HG03565 (cell line): Measurements from ENCODE around the gene NKX1-1.
"Not testable (repeated sequence)": the region's sequence is repeated elsewhere in the genome, so short reads cannot be mapped to it uniquely, and the experiment has no call there.

Experiments used
- ATAC-seq: cut with Tn5 transposase; IDR thresholded peaks from one replicate; pipeline ENCODE4 v1.9.1; 2021; ENCODE audit warnings: mild to moderate bottlenecking, moderate library complexity; ENCODE audit not compliant: unreplicated experiment

The NKX1-1 gene

GRCh38 chr4:1406394-1406980 is at the start of gene NKX1-1:
NKX1-1 (minus strand) TSS chr4:1406442; CDS start chr4:1406442, 0 bp downstream.
- ATAC-seq: no peak

- no peak for ATAC-seq
Observed at GRCh38 chr4:1453731-1454130, 47.5 kb upstream of the NKX1-1 start.

- no peak for ATAC-seq
Observed at GRCh38 chr4:1452431-1453051, 46.3 kb upstream of the NKX1-1 start.

GRCh38 chr4:1451752-1452122 is 45.5 kb upstream of the NKX1-1 start:
- ATAC-seq: no peak

- ATAC-seq: no peak
Observed at GRCh38 chr4:1451106-1451751, 45.0 kb upstream of the NKX1-1 start.

- ATAC-seq: no peak
Observed at GRCh38 chr4:1449833-1450741, 43.8 kb upstream of the NKX1-1 start.

- ATAC-seq: no peak
Observed at GRCh38 chr4:1449475-1449832, 43.2 kb upstream of the NKX1-1 start.

GRCh38 chr4:1448589-1449420 is 42.6 kb upstream of the NKX1-1 start:
- ATAC-seq: no peak

GRCh38 chr4:1447676-1448588 is 41.7 kb upstream of the NKX1-1 start:
- no peak for ATAC-seq

GRCh38 chr4:1446502-1447386 is 40.5 kb upstream of the NKX1-1 start:
- ATAC-seq: no peak

- no peak for ATAC-seq
Observed at GRCh38 chr4:1445716-1446445, 39.6 kb upstream of the NKX1-1 start.

GRCh38 chr4:1443688-1444172 is 37.5 kb upstream of the NKX1-1 start:
- ATAC-seq: not testable (repeated sequence)

- ATAC-seq: no peak
Observed at GRCh38 chr4:1427010-1427409, 20.8 kb upstream of the NKX1-1 start.

- ATAC-seq: no peak
Observed at GRCh38 chr4:1421657-1422056, 15.4 kb upstream of the NKX1-1 start.

GRCh38 chr4:1419708-1420107 is 13.5 kb upstream of the NKX1-1 start:
- no peak for ATAC-seq

GRCh38 chr4:1418494-1419285 is 12.4 kb upstream of the NKX1-1 start:
- ATAC-seq: no peak
